H1 (cell line): ENCODE measurements around the gene BCAS3. TPM values are rescaled to one million over a fixed set of nuclear protein-coding genes. Genes with fewer than 3 reads are reported as not detected.

Source experiments
- BRCA1 ChIP-seq: IDR thresholded peaks from 2 replicates; pipeline ENCODE4 v1.6.1; 2012; ENCODE audit warnings: low read depth, low read length, improper control_type of control experiment
- HDAC2 ChIP-seq, 2 experiments: fragments of 300-600 bp in 1 of 2; sonication (generic) in 1 of 2; IDR thresholded peaks; 2 replicates each; pipeline ENCODE4 v1.6.1; 2011 to 2012; ENCODE audit warnings: low read depth in 2 of 2, low read length in 2 of 2, mild to moderate bottlenecking in 2 of 2, moderate library complexity in 2 of 2, borderline replicate concordance in 1 of 2, inconsistent platforms in 1 of 2
- JUND ChIP-seq: IDR thresholded peaks from 2 replicates; pipeline ENCODE4 v1.6.1; 2011; ENCODE audit warnings: mild to moderate bottlenecking, improper control_type of control experiment, low read length
- RXRA ChIP-seq: IDR thresholded peaks from 2 replicates; pipeline ENCODE4 v1.6.1; 2011; ENCODE audit warnings: low read depth, mild to moderate bottlenecking, low read length, moderate library complexity; ENCODE audit not compliant: insufficient read depth
- SAP30 ChIP-seq: fragments of 300-600 bp; sonication (generic); IDR thresholded peaks from 2 replicates; pipeline ENCODE4 v1.7.1; 2012; ENCODE audit warnings: low read length, moderate library complexity, mild to moderate bottlenecking, inconsistent platforms; ENCODE audit not compliant: insufficient read depth, insufficient replicate concordance
- SIN3A ChIP-seq, 2 experiments: IDR thresholded peaks in 1 of 2; conservative IDR thresholded peaks in 1 of 2; 2 replicates each; pipeline ENCODE4 v1.6.1; 2011 to 2012; ENCODE audit warnings: low read length in 2 of 2, improper control_type of control experiment in 1 of 2, low read depth in 1 of 2, mild to moderate bottlenecking in 1 of 2
- TBP ChIP-seq: IDR thresholded peaks from 2 replicates; pipeline ENCODE4 v1.6.1; 2011; ENCODE audit warnings: low read depth, low read length, improper control_type of control experiment
- polyA plus RNA-seq, 7 experiments: library from polyadenylated mRNA; depleted of rRNA in 3 of 7; stranded (reverse) in 5 of 7; unstranded in 2 of 7; fragments of >200 nt in 5 of 7; fragments of 200-250 nt in 2 of 7; gene quantifications; 1 replicate in 5 of 7; 2 replicates in 1 of 7; 4 replicates in 1 of 7; pipeline versions ENCODE4 v1.2.1 to v1.2.3, GENCODE V29; 2011 to 2013; ENCODE audit warnings: missing spikeins in 2 of 7, mixed read lengths in 2 of 7
- total RNA-seq: library from RNA; stranded (reverse); fragmentation: NEBNext Ultra II Directional; extraction: Animal tissue kit (Norgen Biotek cat#: 25700); gene quantifications from 2 replicates; pipeline ENCODE4 v1.2.1, GENCODE V29; 2021
- TF ChIP-seq, protein P1 (sequence below): fragments of 300-600 bp; sonication (generic); IDR thresholded peaks from 2 replicates; pipeline ENCODE4 v1.7.1; 2012; ENCODE audit warnings: low read length, moderate library complexity, mild to moderate bottlenecking, inconsistent platforms; ENCODE audit not compliant: insufficient replicate concordance
- TF ChIP-seq, protein P2 (sequence below): IDR thresholded peaks from 2 replicates; pipeline ENCODE4 v1.6.1; 2012; ENCODE audit warnings: inconsistent platforms

BCAS3 gene
- total and polyA plus RNA-seq, 2 of the 8 experiments (the other 6 are each of a cell fraction or from before 2014, with no cell fraction given), result 9.9 to 13.3 TPM

DNA sequence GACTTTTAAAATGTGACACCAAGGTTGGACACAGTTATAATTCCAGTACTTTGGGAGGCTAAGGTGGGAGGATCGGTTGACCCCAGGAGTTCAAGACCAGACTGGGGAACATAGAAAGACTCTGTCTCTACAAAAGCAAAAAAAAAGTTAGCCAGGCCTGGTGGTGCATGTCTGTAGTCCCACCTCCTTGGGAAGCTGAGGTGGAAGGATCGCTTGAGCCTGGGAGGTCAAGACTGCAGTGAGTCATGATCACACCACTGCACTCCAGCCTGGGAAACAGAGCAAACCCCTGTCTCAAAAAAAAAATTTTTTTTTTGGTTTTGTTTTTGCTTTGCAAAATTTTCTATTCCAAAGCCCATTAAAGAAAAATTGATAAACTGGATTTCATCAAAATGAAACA lies 281.4 kb downstream of the BCAS3 start (continued):
- TF ChIP-seq, protein P1, sequence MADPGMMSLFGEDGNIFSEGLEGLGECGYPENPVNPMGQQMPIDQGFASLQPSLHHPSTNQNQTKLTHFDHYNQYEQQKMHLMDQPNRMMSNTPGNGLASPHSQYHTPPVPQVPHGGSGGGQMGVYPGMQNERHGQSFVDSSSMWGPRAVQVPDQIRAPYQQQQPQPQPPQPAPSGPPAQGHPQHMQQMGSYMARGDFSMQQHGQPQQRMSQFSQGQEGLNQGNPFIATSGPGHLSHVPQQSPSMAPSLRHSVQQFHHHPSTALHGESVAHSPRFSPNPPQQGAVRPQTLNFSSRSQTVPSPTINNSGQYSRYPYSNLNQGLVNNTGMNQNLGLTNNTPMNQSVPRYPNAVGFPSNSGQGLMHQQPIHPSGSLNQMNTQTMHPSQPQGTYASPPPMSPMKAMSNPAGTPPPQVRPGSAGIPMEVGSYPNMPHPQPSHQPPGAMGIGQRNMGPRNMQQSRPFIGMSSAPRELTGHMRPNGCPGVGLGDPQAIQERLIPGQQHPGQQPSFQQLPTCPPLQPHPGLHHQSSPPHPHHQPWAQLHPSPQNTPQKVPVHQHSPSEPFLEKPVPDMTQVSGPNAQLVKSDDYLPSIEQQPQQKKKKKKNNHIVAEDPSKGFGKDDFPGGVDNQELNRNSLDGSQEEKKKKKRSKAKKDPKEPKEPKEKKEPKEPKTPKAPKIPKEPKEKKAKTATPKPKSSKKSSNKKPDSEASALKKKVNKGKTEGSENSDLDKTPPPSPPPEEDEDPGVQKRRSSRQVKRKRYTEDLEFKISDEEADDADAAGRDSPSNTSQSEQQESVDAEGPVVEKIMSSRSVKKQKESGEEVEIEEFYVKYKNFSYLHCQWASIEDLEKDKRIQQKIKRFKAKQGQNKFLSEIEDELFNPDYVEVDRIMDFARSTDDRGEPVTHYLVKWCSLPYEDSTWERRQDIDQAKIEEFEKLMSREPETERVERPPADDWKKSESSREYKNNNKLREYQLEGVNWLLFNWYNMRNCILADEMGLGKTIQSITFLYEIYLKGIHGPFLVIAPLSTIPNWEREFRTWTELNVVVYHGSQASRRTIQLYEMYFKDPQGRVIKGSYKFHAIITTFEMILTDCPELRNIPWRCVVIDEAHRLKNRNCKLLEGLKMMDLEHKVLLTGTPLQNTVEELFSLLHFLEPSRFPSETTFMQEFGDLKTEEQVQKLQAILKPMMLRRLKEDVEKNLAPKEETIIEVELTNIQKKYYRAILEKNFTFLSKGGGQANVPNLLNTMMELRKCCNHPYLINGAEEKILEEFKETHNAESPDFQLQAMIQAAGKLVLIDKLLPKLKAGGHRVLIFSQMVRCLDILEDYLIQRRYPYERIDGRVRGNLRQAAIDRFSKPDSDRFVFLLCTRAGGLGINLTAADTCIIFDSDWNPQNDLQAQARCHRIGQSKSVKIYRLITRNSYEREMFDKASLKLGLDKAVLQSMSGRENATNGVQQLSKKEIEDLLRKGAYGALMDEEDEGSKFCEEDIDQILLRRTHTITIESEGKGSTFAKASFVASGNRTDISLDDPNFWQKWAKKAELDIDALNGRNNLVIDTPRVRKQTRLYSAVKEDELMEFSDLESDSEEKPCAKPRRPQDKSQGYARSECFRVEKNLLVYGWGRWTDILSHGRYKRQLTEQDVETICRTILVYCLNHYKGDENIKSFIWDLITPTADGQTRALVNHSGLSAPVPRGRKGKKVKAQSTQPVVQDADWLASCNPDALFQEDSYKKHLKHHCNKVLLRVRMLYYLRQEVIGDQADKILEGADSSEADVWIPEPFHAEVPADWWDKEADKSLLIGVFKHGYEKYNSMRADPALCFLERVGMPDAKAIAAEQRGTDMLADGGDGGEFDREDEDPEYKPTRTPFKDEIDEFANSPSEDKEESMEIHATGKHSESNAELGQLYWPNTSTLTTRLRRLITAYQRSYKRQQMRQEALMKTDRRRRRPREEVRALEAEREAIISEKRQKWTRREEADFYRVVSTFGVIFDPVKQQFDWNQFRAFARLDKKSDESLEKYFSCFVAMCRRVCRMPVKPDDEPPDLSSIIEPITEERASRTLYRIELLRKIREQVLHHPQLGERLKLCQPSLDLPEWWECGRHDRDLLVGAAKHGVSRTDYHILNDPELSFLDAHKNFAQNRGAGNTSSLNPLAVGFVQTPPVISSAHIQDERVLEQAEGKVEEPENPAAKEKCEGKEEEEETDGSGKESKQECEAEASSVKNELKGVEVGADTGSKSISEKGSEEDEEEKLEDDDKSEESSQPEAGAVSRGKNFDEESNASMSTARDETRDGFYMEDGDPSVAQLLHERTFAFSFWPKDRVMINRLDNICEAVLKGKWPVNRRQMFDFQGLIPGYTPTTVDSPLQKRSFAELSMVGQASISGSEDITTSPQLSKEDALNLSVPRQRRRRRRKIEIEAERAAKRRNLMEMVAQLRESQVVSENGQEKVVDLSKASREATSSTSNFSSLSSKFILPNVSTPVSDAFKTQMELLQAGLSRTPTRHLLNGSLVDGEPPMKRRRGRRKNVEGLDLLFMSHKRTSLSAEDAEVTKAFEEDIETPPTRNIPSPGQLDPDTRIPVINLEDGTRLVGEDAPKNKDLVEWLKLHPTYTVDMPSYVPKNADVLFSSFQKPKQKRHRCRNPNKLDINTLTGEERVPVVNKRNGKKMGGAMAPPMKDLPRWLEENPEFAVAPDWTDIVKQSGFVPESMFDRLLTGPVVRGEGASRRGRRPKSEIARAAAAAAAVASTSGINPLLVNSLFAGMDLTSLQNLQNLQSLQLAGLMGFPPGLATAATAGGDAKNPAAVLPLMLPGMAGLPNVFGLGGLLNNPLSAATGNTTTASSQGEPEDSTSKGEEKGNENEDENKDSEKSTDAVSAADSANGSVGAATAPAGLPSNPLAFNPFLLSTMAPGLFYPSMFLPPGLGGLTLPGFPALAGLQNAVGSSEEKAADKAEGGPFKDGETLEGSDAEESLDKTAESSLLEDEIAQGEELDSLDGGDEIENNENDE, result no peak
- TF ChIP-seq RXRA (no peak), SAP30 (no peak), SIN3A (conservative IDR thresholded peaks at IDR 0.05 in 1 of 2, IDR thresholded peaks at IDR 0.05 in 1 of 2; ENCODE audit: low read depth in 1 of 2, low read length in 2 of 2) (no peak), BRCA1 (no peak), HDAC2 (IDR thresholded peaks at IDR 0.05; ENCODE audit: borderline replicate concordance in 1 of 2, low read depth in 2 of 2, low read length in 2 of 2) (no peak), TBP (no peak), JUND (no peak)
- TF ChIP-seq, protein P2, sequence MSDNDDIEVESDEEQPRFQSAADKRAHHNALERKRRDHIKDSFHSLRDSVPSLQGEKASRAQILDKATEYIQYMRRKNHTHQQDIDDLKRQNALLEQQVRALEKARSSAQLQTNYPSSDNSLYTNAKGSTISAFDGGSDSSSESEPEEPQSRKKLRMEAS, result no peak
